NB4 (cell line): ENCODE measurements around the gene MRPL24.
A peak's percentile ranks its signal among the peaks of the same experiment; 100 is the strongest.

Experiments
- DNase-seq: peaks from one replicate; pipeline ENCODE4 v3.0.0; 2010; ENCODE audit warnings: low read depth
- H3K4me3 ChIP-seq: one replicate; pipeline ENCODE4 v1.5.1; 2011; ENCODE audit warnings: mild to moderate bottlenecking, low read depth, low read length, moderate library complexity
- MAX ChIP-seq: IDR thresholded peaks from 2 replicates; pipeline ENCODE4 v1.6.1; 2011; ENCODE audit warnings: low read depth, low read length
- MYC ChIP-seq: IDR thresholded peaks from 2 replicates; pipeline ENCODE4 v1.6.1; 2011; ENCODE audit warnings: low read depth, low read length
- POLR2A ChIP-seq: IDR thresholded peaks from 2 replicates; pipeline ENCODE4 v1.6.1; 2011; ENCODE audit warnings: mild to moderate bottlenecking; ENCODE audit not compliant: insufficient read length; ENCODE audit errors: extremely low read depth
- TF ChIP-seq, protein P1 (sequence below): IDR thresholded peaks from one replicate; pipeline ENCODE4 v1.5.1; 2012; ENCODE audit warnings: low read depth, low read length

MRPL24 gene

DNA sequence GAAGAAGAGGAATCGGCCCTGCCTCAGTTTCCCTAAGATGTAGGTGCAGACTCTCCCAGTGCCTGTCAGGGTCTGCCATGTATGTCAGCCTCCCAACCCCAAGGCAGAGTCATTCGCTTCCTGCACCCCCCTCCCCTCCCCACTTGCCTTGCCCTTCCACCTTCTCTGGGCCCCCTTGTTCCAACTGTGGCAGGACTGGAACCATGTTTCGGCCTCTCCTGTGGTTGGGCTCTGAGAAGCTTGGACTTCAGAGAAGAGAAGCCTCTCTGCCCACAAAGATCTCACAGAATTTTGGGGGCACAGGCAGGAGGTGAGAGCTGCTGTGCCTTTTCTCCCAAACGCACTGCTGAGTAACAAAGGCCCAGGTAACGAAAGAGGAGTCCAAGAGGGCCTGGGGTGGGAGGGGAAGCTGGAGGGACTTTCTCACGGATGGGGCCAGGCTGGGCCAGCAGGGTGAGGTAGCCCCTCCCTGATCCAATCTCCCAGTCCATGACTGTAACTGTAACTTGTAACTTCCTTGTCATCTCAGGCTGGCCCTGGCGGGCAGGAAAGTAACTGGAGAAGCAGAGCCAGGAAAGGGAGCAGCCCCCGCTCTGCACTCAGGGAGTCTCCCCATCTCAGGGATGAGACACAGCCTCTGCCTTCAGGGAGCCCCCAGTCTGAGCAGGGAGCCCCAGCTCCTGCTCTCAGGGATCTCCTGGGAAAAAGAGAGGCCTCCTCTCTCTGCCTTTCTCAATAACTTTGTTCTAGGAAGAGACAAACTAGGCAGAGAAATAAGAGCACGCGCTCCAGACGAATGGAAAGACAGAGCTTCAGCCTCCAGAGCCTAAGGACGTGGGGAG lies 46.8 kb downstream of the MRPL24 start:
- TF ChIP-seq, protein P1, sequence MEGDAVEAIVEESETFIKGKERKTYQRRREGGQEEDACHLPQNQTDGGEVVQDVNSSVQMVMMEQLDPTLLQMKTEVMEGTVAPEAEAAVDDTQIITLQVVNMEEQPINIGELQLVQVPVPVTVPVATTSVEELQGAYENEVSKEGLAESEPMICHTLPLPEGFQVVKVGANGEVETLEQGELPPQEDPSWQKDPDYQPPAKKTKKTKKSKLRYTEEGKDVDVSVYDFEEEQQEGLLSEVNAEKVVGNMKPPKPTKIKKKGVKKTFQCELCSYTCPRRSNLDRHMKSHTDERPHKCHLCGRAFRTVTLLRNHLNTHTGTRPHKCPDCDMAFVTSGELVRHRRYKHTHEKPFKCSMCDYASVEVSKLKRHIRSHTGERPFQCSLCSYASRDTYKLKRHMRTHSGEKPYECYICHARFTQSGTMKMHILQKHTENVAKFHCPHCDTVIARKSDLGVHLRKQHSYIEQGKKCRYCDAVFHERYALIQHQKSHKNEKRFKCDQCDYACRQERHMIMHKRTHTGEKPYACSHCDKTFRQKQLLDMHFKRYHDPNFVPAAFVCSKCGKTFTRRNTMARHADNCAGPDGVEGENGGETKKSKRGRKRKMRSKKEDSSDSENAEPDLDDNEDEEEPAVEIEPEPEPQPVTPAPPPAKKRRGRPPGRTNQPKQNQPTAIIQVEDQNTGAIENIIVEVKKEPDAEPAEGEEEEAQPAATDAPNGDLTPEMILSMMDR: no peak
- TF ChIP-seq MYC (no peak), MAX (no peak)
- H3K4me3 ChIP-seq: no peak overlapping the region
- DNase-seq: no peak

- DNase-seq: peak; percentile 53
- TF ChIP-seq MYC: no peak
- no peak for TF ChIP-seq MAX
- TF ChIP-seq, protein P1: no peak
- TF ChIP-seq POLR2A: no peak
- H3K4me3 ChIP-seq: no peak overlapping the region
Observed at GRCh38 chr1:156692925-156693847, 47.7 kb downstream of the MRPL24 start.

DNA sequence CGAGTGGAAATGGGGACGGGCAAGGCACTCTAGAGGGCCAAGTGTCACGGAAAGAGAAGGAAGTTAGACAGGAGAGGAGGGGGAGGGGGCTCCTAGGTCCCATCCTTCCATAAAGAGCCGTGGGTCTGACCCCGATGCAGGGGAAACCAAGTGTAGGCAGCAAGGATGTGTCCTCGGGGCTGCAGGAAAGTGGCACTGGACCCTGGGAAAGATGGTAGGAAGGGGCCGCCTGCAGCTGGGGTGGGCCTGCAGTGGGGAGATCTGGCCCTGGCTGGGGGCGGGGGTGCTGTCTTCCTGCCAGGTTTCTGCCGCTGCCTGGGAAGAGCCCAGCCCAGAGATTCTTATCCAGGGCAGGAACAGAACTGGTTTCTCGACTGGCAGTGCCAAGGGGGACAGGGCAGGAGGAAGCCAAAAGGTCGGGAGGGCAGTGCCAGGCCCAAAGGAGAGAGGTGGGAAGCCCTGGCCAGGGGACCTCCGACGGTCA lies 48.4 kb downstream of the MRPL24 start:
- H3K4me3 ChIP-seq: no peak overlapping the region
- TF ChIP-seq, protein P1: no peak
- no peak for TF ChIP-seq MYC

GRCh38 chr1:156691665-156692440 lies 49.0 kb downstream of the MRPL24 start:
- no peak overlapping the region for H3K4me3 ChIP-seq
- TF ChIP-seq, protein P1: no peak
- TF ChIP-seq POLR2A (no peak), MAX (no peak), MYC (no peak)
- peak; percentile 62 for DNase-seq

More for the DNA sequence above, 48.4 kb downstream of the MRPL24 start:
- no peak for DNase-seq

DNA sequence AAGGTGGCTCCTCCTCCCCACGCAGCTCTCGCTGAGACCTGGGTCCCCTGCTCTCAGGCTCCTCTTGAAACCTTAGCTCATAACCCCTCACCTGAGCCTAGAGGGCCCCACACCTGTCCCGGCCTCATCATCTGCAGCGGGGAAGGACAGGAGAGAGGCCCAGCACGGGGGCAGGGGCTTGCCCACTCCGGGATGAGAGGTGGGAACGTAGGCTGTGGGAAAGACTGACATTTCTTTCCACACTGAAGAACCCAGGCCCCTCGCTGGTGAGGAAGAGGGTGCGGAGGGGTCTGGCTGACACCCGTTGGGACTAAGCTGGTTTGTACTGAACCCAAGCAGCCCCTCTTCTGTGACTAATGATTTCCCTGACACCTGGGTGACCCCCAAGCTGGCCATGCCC lies 49.7 kb downstream of the MRPL24 start:
- no peak overlapping the region for H3K4me3 ChIP-seq
- no peak for TF ChIP-seq MAX
- TF ChIP-seq MYC: no peak
- TF ChIP-seq POLR2A: no peak
- TF ChIP-seq, protein P1: no peak
- no peak for DNase-seq
